ENCODE data around the gene KCNAB1. TPM values are rescaled to one million over a fixed set of nuclear protein-coding genes. Genes with fewer than 3 reads are reported as not detected.

Gene KCNAB1
- total RNA-seq, 1 experiment from 2014 or later, result not detected

DNA sequence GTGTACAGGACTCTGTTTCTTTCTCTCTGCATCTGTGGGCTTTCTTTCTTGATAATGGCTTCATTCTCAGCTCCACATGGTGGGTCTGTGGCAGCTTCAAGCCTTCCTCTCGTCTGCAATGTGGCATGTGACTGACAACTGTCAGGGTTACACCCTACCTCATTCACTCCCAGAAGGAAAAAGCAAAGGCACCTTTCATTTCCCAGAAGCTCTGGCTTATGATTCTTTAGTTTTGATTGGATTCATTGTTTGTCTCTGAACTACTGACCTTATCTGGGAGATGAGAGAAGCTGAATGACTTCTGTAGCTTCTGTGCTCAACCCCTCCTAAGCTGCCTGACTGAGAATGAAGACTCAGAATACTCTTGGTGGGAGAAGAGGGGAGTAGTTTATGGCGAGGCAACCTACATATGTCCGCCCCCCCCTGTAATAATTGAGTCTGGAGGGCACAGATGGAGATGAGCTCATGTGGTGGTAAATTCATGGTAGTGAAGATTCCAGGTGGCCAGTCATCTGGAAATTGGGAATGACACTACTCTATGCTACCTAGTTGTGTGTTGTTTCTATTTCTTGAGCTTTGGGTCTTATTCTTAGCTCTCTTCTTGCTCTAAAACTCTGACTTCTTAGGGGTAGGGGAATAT is 38.4 kb downstream of the KCNAB1 start:
- H3K4me2 ChIP-seq (ENCODE audit: low read length), result no peak overlapping the region
- ChIA-PET CTCF (interaction anchor here (0.5 kb wide), 1 partner anchor 346 kb away, joined by 5 read pairs; no protein-coding TSS in a partner anchor), POLR2A (no interaction called here), RAD21 (ENCODE audit: low non-redundant PET in 1 of 2, low total read pairs in 2 of 2, uncharacterized antibody in 2 of 2, unreplicated experiment in 2 of 2) (no interaction called here)
- no peaks in the 10 kb centered on the region for H3K79me2 ChIP-seq (ENCODE audit: insufficient read depth, low read length)
- H3K9me3 ChIP-seq (ENCODE audit: control insufficient read depth in 1 of 2, insufficient read depth in 1 of 2, low read depth in 1 of 2, low read length in 2 of 2), result no peaks in the 10 kb centered on the region
- ATAC-seq, result no peak
- H3K4me3 ChIP-seq (replicated peaks in 1 of 2; ENCODE audit: low read depth in 1 of 2, low read length in 2 of 2), result no peak overlapping the region
- DNase-seq (ENCODE audit: low read depth, low spot score), result no peak
- no peaks in the 10 kb centered on the region for H4K20me1 ChIP-seq (ENCODE audit: insufficient read depth)
- H3K36me3 ChIP-seq (ENCODE audit: control insufficient read depth in 1 of 2, insufficient read depth in 2 of 2, low read length in 2 of 2), result no peaks in the 10 kb centered on the region
- no peak overlapping the region for H3K27ac ChIP-seq (ENCODE audit: low read depth, low read length)
- H3K4me1 ChIP-seq (ENCODE audit: control insufficient read depth in 1 of 2, insufficient read depth in 2 of 2, low read length in 2 of 2), result no peaks in the 10 kb centered on the region
- H3K27me3 ChIP-seq (ENCODE audit: insufficient read depth, low read length), result no peaks in the 10 kb centered on the region
- no TSS peak for BruUV-seq (replicated peaks)
- no peaks in the 10 kb centered on the region; the same call in 1 of the 2 replicates for H3K9me2 ChIP-seq (ENCODE audit: insufficient read depth)
- TF ChIP-seq ZFX (IDR thresholded peaks at IDR 0.05) (no peak), TCF7L2 (IDR thresholded peaks at IDR 0.05; ENCODE audit: borderline replicate concordance, extremely low read depth, insufficient read depth, insufficient read length) (no peak), SP1 (IDR thresholded peaks at IDR 0.05; ENCODE audit: low read depth) (no peak), ELF1 (IDR thresholded peaks at IDR 0.05; ENCODE audit: borderline replicate concordance, low read depth) (no peak), EGR1 (IDR thresholded peaks at IDR 0.05; ENCODE audit: low read depth) (no peak), JUND (IDR thresholded peaks at IDR 0.05) (no peak), FOSL1 (IDR thresholded peaks at IDR 0.05; ENCODE audit: low read depth) (no peak), CEBPB (IDR thresholded peaks at IDR 0.05; ENCODE audit: low read depth) (no peak), RAD21 (IDR thresholded peaks at IDR 0.05; ENCODE audit: low read depth) (no peak), POLR2A (IDR thresholded peaks at IDR 0.05; ENCODE audit: borderline replicate concordance, extremely low read depth, insufficient read depth, insufficient read length) (no peak), SIN3A (IDR thresholded peaks at IDR 0.05; ENCODE audit: low read depth) (no peak), EZH2phosphoT487 (IDR thresholded peaks at IDR 0.05; ENCODE audit: borderline replicate concordance) (no peak)
- TF ChIP-seq, protein P1, sequence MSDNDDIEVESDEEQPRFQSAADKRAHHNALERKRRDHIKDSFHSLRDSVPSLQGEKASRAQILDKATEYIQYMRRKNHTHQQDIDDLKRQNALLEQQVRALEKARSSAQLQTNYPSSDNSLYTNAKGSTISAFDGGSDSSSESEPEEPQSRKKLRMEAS (IDR thresholded peaks at IDR 0.05), result no peak
- intact Hi-C loops (cut with micrococcal nuclease), result no loop called here
- no peak overlapping the region for H2AFZ ChIP-seq (ENCODE audit: low read depth, low read length, poor library complexity, severe bottlenecking)
- no peak overlapping the region for H3K9ac ChIP-seq (ENCODE audit: low read length)

DNA sequence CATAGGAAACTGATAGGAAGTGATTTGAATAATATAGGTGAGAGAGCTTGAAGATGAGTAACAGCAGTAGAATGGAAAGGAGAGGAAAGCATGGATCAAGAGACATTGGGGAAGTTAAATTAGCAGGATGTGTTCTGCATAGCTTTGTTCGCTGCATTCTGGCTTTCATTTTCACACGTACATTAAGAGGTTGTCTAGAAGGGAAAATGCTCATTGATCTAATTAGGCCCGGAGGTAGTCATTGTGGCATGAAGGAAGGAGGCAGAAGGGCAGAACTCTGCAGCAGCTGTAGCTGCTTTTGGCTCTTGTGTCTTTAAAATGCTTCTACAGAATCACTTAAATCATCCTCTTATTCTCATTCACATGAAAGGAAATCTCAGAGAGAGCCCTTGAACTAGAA is 40.3 kb downstream of the KCNAB1 start:
- RAD21 ChIA-PET (ENCODE audit: low non-redundant PET in 1 of 2, low total read pairs in 2 of 2, uncharacterized antibody in 2 of 2, unreplicated experiment in 2 of 2), result no interaction called here
- intact Hi-C loops (cut with micrococcal nuclease), result no loop called here
- Histone ChIP-seq H3K27ac (ENCODE audit: low read depth, low read length) (no peak overlapping the region), H3K4me1 (ENCODE audit: control insufficient read depth in 1 of 2, insufficient read depth in 2 of 2, low read length in 2 of 2) (no peaks in the 10 kb centered on the region), H3K9ac (ENCODE audit: low read length) (no peak overlapping the region), H3K27me3 (ENCODE audit: insufficient read depth, low read length) (no peaks in the 10 kb centered on the region), H3K4me2 (ENCODE audit: low read length) (no peak overlapping the region), H3K4me3 (replicated peaks in 1 of 2; ENCODE audit: low read depth in 1 of 2, low read length in 2 of 2) (no peak overlapping the region), H3K36me3 (ENCODE audit: control insufficient read depth in 1 of 2, insufficient read depth in 2 of 2, low read length in 2 of 2) (no peaks in the 10 kb centered on the region), H2AFZ (ENCODE audit: low read depth, low read length, poor library complexity, severe bottlenecking) (no peak overlapping the region), H3K9me3 (ENCODE audit: control insufficient read depth in 1 of 2, insufficient read depth in 1 of 2, low read depth in 1 of 2, low read length in 2 of 2) (no peaks in the 10 kb centered on the region), H3K79me2 (ENCODE audit: insufficient read depth, low read length) (no peaks in the 10 kb centered on the region), H3K9me2 (ENCODE audit: insufficient read depth) (no peaks in the 10 kb centered on the region; the same call in 1 of the 2 replicates), H4K20me1 (ENCODE audit: insufficient read depth) (no peaks in the 10 kb centered on the region)
- ATAC-seq (no peak), DNase-seq (ENCODE audit: low read depth, low spot score) (no peak)
- POLR2A ChIA-PET, result no interaction called here
- TF ChIP-seq, protein P2, sequence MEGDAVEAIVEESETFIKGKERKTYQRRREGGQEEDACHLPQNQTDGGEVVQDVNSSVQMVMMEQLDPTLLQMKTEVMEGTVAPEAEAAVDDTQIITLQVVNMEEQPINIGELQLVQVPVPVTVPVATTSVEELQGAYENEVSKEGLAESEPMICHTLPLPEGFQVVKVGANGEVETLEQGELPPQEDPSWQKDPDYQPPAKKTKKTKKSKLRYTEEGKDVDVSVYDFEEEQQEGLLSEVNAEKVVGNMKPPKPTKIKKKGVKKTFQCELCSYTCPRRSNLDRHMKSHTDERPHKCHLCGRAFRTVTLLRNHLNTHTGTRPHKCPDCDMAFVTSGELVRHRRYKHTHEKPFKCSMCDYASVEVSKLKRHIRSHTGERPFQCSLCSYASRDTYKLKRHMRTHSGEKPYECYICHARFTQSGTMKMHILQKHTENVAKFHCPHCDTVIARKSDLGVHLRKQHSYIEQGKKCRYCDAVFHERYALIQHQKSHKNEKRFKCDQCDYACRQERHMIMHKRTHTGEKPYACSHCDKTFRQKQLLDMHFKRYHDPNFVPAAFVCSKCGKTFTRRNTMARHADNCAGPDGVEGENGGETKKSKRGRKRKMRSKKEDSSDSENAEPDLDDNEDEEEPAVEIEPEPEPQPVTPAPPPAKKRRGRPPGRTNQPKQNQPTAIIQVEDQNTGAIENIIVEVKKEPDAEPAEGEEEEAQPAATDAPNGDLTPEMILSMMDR (IDR thresholded peaks at IDR 0.05 in 2 of 3, conservative IDR thresholded peaks at IDR 0.05 in 1 of 3; ENCODE audit: borderline replicate concordance in 1 of 3, insufficient read depth in 1 of 3, low read depth in 2 of 3, low read length in 2 of 3), result no peak
- CTCF ChIA-PET, result no interaction called here
- no TSS peak for BruUV-seq (replicated peaks)

Data from HCT116 (cell line).